Spleen (tissue), 7 donors: ENCODE data around the gene TMEM207.

Source experiments
- CTCF ChIP-seq, 11 experiments: fragments of 200-600 bp in 7 of 11; fragments of 450-650 bp in 4 of 11; sonication (generic) in 4 of 11; IDR thresholded peaks in 8 of 11; conservative IDR thresholded peaks in 3 of 11; 1 replicate in 7 of 11; 2 replicates in 4 of 11; pipeline versions ENCODE4 v1.4.0 to v1.8.0; 2016 to 2021; ENCODE audit warnings: antibody characterized with exemption in 11 of 11, inconsistent platforms in 4 of 11, mild to moderate bottlenecking in 1 of 11
- POLR2A ChIP-seq, 3 donors: fragments of 450-650 bp; IDR thresholded peaks; one replicate each; pipeline ENCODE4 v1.5.1; 2017; ENCODE audit warnings: antibody characterized with exemption in 3 of 3, mild to moderate bottlenecking in 1 of 3
- donor health status: DM: no; HTN: no; CAD: no; lungs with moderate emphysema.
- donor health status: DM: no; HTN: no; CAD: no.
- donor health status: DM: no; HTN: no; CAD: no.

- TF ChIP-seq CTCF (IDR thresholded peaks at IDR 0.05 in 8 of 11, conservative IDR thresholded peaks at IDR 0.05 in 3 of 11) (no peak), POLR2A (IDR thresholded peaks at IDR 0.05) (no peak)
These were observed 50.0 kb downstream of the TMEM207 start for GRCh38 chr3:190399677-190400076.
